PFSK-1 (cell line): ENCODE data around the gene PHLDB3.

Source experiments
- FOXP2 ChIP-seq: optimal IDR thresholded peaks from 2 replicates; pipeline ENCODE3; 2011; ENCODE audit warnings: borderline replicate concordance, control low read depth, inconsistent platforms; ENCODE audit not compliant: insufficient read depth; ENCODE audit errors: extremely low read length, extremely low read depth
- POLR2AphosphoS5 ChIP-seq: IDR thresholded peaks from 2 replicates; pipeline ENCODE4 v1.6.1; 2012; ENCODE audit warnings: low read depth, mild to moderate bottlenecking, control low read depth, low read length, moderate library complexity
- REST ChIP-seq, 2 experiments: IDR thresholded peaks; 2 replicates each; pipeline versions ENCODE4 v1.6.1 to v1.8.0; 2011 to 2012; ENCODE audit warnings: low read depth in 2 of 2, low read length in 2 of 2, control low read depth in 1 of 2, inconsistent platforms in 1 of 2, mild to moderate bottlenecking in 1 of 2, moderate library complexity in 1 of 2; ENCODE audit not compliant: insufficient read depth in 1 of 2
- SIN3A ChIP-seq: IDR thresholded peaks from 2 replicates; pipeline ENCODE4 v1.6.1; 2012; ENCODE audit warnings: mild to moderate bottlenecking, low read length, moderate library complexity, borderline replicate concordance; ENCODE audit not compliant: insufficient read depth
- TAF1 ChIP-seq: IDR thresholded peaks from 2 replicates; pipeline ENCODE4 v1.6.1; 2012; ENCODE audit warnings: low read length, control low read depth, borderline replicate concordance; ENCODE audit not compliant: insufficient read depth

PHLDB3 gene

DNA sequence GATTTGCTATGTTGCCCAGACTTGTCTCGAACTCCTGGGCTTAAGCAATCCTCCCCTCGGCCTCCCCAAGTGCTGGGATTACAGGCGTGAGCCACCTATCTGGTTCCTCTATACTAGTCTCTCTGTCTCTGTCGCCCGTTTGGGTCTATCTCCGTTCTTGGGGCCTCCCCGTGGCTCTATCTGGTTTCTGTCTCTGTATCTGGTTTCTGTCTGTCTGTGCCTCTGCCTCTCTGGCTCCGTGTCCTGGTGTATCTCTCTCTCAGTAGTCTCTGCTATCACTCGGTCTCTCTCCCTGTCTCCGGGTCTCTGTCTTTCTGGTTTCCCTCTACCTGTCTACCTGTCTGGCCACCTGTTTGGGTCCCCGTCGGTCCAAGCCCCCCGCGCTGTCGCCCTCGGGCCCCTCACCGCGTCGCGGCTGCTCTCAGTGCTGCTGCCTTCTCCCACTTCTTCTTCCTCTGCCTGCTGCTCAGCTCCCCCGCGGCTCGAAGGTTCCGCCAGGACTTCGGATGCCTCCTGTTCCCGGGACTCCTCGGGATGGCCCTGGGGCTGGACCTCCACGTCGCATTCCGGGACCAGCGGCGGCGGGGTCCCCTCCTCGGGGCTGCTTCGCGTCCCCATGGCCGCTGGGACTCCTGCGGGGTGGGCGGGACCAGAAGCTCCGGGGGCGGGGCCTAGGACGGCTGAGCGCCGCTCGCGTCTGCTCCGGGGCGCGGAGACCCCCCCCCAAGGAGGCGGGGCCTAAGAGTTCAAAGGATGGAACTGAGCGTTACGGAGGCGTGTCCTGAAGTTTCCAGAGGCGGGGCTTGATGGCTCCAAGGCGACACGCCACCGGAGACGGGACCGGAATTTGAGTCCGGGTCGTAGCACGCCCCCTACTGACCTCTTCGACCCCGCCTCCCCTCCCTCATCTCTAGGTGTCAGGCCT lies 783 bp downstream of the PHLDB3 start:
- TF ChIP-seq TAF1 (no peak), FOXP2 (peak; percentile 17)

GRCh38 chr19:43502419-43502976 lies 2.0 kb downstream of the PHLDB3 start:
- TF ChIP-seq POLR2AphosphoS5 (no peak), SIN3A (no peak), FOXP2 (no peak), REST (IDR thresholded peaks at IDR 0.05; ENCODE audit: insufficient read depth in 1 of 2, low read depth in 2 of 2, low read length in 2 of 2) (no peak), TAF1 (no peak)

GRCh38 chr19:43501661-43502418 lies 2.7 kb downstream of the PHLDB3 start:
- TF ChIP-seq FOXP2 (no peak), REST (IDR thresholded peaks at IDR 0.05; ENCODE audit: insufficient read depth in 1 of 2, low read depth in 2 of 2, low read length in 2 of 2) (no peak), TAF1 (no peak), POLR2AphosphoS5 (no peak), SIN3A (no peak)

- TF ChIP-seq SIN3A = no peak
- no peak for TF ChIP-seq POLR2AphosphoS5
These were observed 5.5 kb downstream of the PHLDB3 start for GRCh38 chr19:43499042-43499441.

GRCh38 chr19:43498233-43498842 lies 6.2 kb downstream of the PHLDB3 start:
- TF ChIP-seq SIN3A (no peak), TAF1 (no peak), POLR2AphosphoS5 (no peak), FOXP2 (no peak), REST (IDR thresholded peaks at IDR 0.05; ENCODE audit: insufficient read depth in 1 of 2, low read depth in 2 of 2, low read length in 2 of 2) (no peak)
